Panc1 (cell line): Measurements from ENCODE around the gene SLC6A6.

Source experiments
- SIN3A ChIP-seq: IDR thresholded peaks from 2 replicates; pipeline ENCODE4 v1.6.1; 2012; ENCODE audit warnings: low read depth, mild to moderate bottlenecking, low read length, moderate library complexity, borderline replicate concordance; ENCODE audit not compliant: insufficient read depth
- TF ChIP-seq, protein P1 (sequence below): fragments of 450-650 bp; IDR thresholded peaks from 2 replicates; pipeline ENCODE4 v1.5.1; 2017; ENCODE audit warnings: mild to moderate bottlenecking
- TF ChIP-seq, protein P2 (sequence below), 2 experiments: IDR thresholded peaks; 2 replicates each; pipeline ENCODE4 v1.6.1; 2011 to 2012; ENCODE audit warnings: low read depth in 2 of 2, control low read depth in 1 of 2, low read length in 1 of 2, mild to moderate bottlenecking in 1 of 2, moderate library complexity in 1 of 2; ENCODE audit not compliant: insufficient read depth in 1 of 2

DNA sequence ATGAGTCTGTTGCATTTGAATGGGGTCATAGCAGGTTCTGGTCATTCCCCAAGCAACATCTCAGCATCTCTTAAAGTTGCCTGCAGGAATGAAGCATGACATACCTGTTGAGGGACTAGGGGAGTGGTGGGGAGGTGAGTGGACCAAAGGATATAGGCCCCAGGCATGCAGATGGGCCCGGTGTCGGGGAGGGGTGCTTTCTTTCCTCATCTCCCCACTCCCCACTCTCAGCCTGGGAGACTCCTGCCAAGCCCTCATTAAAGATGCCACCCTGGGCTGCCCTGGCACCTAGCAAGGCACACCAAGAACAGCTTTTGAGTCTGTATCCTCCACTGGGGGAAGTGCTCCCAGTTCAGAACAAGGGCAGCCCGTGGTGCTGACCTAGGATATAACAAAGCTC, 83.6 kb downstream of the SLC6A6 start:
- TF ChIP-seq, protein P1, sequence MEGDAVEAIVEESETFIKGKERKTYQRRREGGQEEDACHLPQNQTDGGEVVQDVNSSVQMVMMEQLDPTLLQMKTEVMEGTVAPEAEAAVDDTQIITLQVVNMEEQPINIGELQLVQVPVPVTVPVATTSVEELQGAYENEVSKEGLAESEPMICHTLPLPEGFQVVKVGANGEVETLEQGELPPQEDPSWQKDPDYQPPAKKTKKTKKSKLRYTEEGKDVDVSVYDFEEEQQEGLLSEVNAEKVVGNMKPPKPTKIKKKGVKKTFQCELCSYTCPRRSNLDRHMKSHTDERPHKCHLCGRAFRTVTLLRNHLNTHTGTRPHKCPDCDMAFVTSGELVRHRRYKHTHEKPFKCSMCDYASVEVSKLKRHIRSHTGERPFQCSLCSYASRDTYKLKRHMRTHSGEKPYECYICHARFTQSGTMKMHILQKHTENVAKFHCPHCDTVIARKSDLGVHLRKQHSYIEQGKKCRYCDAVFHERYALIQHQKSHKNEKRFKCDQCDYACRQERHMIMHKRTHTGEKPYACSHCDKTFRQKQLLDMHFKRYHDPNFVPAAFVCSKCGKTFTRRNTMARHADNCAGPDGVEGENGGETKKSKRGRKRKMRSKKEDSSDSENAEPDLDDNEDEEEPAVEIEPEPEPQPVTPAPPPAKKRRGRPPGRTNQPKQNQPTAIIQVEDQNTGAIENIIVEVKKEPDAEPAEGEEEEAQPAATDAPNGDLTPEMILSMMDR, result no peak
- TF ChIP-seq, protein P2, sequence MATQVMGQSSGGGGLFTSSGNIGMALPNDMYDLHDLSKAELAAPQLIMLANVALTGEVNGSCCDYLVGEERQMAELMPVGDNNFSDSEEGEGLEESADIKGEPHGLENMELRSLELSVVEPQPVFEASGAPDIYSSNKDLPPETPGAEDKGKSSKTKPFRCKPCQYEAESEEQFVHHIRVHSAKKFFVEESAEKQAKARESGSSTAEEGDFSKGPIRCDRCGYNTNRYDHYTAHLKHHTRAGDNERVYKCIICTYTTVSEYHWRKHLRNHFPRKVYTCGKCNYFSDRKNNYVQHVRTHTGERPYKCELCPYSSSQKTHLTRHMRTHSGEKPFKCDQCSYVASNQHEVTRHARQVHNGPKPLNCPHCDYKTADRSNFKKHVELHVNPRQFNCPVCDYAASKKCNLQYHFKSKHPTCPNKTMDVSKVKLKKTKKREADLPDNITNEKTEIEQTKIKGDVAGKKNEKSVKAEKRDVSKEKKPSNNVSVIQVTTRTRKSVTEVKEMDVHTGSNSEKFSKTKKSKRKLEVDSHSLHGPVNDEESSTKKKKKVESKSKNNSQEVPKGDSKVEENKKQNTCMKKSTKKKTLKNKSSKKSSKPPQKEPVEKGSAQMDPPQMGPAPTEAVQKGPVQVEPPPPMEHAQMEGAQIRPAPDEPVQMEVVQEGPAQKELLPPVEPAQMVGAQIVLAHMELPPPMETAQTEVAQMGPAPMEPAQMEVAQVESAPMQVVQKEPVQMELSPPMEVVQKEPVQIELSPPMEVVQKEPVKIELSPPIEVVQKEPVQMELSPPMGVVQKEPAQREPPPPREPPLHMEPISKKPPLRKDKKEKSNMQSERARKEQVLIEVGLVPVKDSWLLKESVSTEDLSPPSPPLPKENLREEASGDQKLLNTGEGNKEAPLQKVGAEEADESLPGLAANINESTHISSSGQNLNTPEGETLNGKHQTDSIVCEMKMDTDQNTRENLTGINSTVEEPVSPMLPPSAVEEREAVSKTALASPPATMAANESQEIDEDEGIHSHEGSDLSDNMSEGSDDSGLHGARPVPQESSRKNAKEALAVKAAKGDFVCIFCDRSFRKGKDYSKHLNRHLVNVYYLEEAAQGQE (IDR thresholded peaks at IDR 0.05; ENCODE audit: insufficient read depth in 1 of 2, low read depth in 2 of 2, low read length in 1 of 2), result no peak
- no peak for TF ChIP-seq SIN3A
